PC-3 (cell line): ENCODE data around the gene ARRDC5. TPM values are rescaled to one million over a fixed set of nuclear protein-coding genes. Genes with fewer than 3 reads are reported as not detected.

ENCODE experiments used
- ATAC-seq: fragments of 200-7000 bp; cut with Tn5 transposase; 2 replicates; pipeline ENCODE4 v1.9.1; 2020; ENCODE audit warnings: mild to moderate bottlenecking, moderate library complexity
- BruUV-seq: library from RNA; stranded (reverse); fragments of 400-500 nt; replicated peaks from 2 replicates; lab custom pipeline; 2021; lab: Mats Ljungman, UMichigan
- CTCF ChIA-PET: fragments of 300-600 bp; sonication (Branson Sonifier 250); formaldehyde crosslinking; loops from one replicate; lab custom pipeline; 2022; ENCODE audit warnings: antibody characterized with exemption; lab: Charles Lee
- POLR2A ChIA-PET: fragments of 300-600 bp; sonication (Branson Sonifier 250); formaldehyde crosslinking; loops from one replicate; lab custom pipeline; 2022; ENCODE audit warnings: antibody characterized with exemption; ENCODE audit not compliant: unreplicated experiment; lab: Charles Lee
- DNase-seq: peaks from one replicate; pipeline ENCODE4 v3.0.0-alpha.2; 2015
- H2AFZ ChIP-seq: fragments of 300-600 bp; sonication (generic); 2 replicates; pipeline ENCODE4 v1.6.0; 2016; ENCODE audit warnings: antibody characterized with exemption, low read length
- H3F3A ChIP-seq: fragments of 300-600 bp; sonication (generic); one replicate; pipeline ENCODE4 v1.6.0; 2017; ENCODE audit warnings: antibody characterized with exemption, low read length, control low read depth, mild to moderate bottlenecking; ENCODE audit not compliant: unreplicated experiment
- H3K27ac ChIP-seq: fragments of 300-600 bp; sonication (generic); 2 replicates; pipeline ENCODE4 v1.5.1; 2016; ENCODE audit warnings: mild to moderate bottlenecking, low read length
- H3K27me3 ChIP-seq: fragments of 300-600 bp; sonication (generic); 2 replicates; pipeline ENCODE4 v1.6.1; 2016; ENCODE audit warnings: low read length, mixed read lengths
- H3K36me3 ChIP-seq: fragments of 300-600 bp; sonication (generic); 2 replicates; pipeline ENCODE4 v1.6.1; 2016; ENCODE audit warnings: low read depth, mixed run types, low read length, mixed read lengths
- H3K4me1 ChIP-seq: fragments of 300-600 bp; sonication (generic); 2 replicates; pipeline ENCODE4 v1.5.1; 2016; ENCODE audit warnings: low read length; ENCODE audit not compliant: insufficient read depth
- H3K4me2 ChIP-seq: fragments of 300-600 bp; sonication (generic); 2 replicates; pipeline ENCODE4 v1.6.0; 2016; ENCODE audit warnings: low read length
- H3K4me3 ChIP-seq: fragments of 300-600 bp; sonication (generic); 2 replicates; pipeline ENCODE4 v1.5.1; 2016; ENCODE audit warnings: mild to moderate bottlenecking, low read length, mixed read lengths
- H3K79me2 ChIP-seq: fragments of 300-600 bp; sonication (generic); 2 replicates; pipeline ENCODE4 v1.6.1; 2017; ENCODE audit warnings: low read length, mixed read lengths
- H3K9ac ChIP-seq: fragments of 300-600 bp; sonication (generic); 2 replicates; pipeline ENCODE4 v1.6.0; 2016; ENCODE audit warnings: mild to moderate bottlenecking, low read length
- H3K9me2 ChIP-seq: fragments of 300-600 bp; sonication (generic); replicated peaks from 2 replicates; pipeline ENCODE4 v1.6.1; 2016; ENCODE audit warnings: mixed run types, low read length, mixed read lengths
- H3K9me3 ChIP-seq: fragments of 300-600 bp; sonication (generic); 2 replicates; pipeline ENCODE4 v1.6.1; 2016; ENCODE audit warnings: low read length, mixed read lengths
- H4K20me1 ChIP-seq: fragments of 300-600 bp; sonication (generic); 2 replicates; pipeline ENCODE4 v1.6.1; 2016; ENCODE audit warnings: low read length, mixed read lengths
- EZH2 ChIP-seq: fragments of 300-600 bp; sonication (generic); IDR thresholded peaks from one replicate; pipeline ENCODE4 v1.6.1; 2017; ENCODE audit warnings: antibody characterized with exemption, mild to moderate bottlenecking, low read length; ENCODE audit not compliant: unreplicated experiment
- EZH2phosphoT487 ChIP-seq: fragments of 300-600 bp; sonication (generic); IDR thresholded peaks from 2 replicates; pipeline ENCODE4 v1.6.1; 2018; ENCODE audit warnings: mild to moderate bottlenecking, antibody characterized with exemption, low read length, borderline replicate concordance
- intact Hi-C: fragments of 100-400 bp; cut with micrococcal nuclease; formaldehyde crosslinking; loops from 2 replicates; pipeline ENCODE4 v1.9.0; 2023
- total RNA-seq: library from RNA; depleted of rRNA; stranded (reverse); fragments of >200 nt; gene quantifications from 2 replicates; pipeline ENCODE4 v1.2.3, GENCODE V29; 2014
- TF ChIP-seq, protein P1 (sequence below): fragments of 300-600 bp; sonication (generic); conservative IDR thresholded peaks from 2 replicates; pipeline ENCODE4 v1.5.1; 2017; ENCODE audit warnings: antibody characterized with exemption, low read depth, mild to moderate bottlenecking, low read length

Gene ARRDC5
- total RNA-seq, 1 experiment from 2014 or later, result not detected

DNA sequence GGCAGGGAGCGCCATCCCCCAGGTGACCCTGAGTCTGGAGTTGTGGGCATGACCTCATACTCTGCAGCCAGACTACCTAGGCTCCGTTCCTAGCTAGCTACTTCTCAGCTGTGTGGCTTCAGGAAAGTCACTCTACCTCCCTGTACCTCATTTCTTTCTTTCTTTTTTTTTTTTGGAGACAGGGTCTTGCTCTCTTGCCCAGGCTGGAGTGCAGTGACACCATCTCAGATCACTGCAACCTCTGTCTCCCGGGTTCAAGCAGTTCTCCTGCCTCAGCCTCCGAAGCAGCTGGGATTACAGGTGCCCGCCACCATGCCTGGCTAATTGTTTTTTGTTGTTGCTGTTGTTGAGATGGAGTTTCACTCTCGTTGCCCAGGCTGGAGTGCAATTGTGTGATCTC is 50.2 kb downstream of the ARRDC5 start:
- TF ChIP-seq, protein P1, sequence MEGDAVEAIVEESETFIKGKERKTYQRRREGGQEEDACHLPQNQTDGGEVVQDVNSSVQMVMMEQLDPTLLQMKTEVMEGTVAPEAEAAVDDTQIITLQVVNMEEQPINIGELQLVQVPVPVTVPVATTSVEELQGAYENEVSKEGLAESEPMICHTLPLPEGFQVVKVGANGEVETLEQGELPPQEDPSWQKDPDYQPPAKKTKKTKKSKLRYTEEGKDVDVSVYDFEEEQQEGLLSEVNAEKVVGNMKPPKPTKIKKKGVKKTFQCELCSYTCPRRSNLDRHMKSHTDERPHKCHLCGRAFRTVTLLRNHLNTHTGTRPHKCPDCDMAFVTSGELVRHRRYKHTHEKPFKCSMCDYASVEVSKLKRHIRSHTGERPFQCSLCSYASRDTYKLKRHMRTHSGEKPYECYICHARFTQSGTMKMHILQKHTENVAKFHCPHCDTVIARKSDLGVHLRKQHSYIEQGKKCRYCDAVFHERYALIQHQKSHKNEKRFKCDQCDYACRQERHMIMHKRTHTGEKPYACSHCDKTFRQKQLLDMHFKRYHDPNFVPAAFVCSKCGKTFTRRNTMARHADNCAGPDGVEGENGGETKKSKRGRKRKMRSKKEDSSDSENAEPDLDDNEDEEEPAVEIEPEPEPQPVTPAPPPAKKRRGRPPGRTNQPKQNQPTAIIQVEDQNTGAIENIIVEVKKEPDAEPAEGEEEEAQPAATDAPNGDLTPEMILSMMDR, result no peak
- TF ChIP-seq EZH2 (no peak), EZH2phosphoT487 (no peak)
- POLR2A ChIA-PET, result no interaction called here
- BruUV-seq, result no TSS peak

DNA sequence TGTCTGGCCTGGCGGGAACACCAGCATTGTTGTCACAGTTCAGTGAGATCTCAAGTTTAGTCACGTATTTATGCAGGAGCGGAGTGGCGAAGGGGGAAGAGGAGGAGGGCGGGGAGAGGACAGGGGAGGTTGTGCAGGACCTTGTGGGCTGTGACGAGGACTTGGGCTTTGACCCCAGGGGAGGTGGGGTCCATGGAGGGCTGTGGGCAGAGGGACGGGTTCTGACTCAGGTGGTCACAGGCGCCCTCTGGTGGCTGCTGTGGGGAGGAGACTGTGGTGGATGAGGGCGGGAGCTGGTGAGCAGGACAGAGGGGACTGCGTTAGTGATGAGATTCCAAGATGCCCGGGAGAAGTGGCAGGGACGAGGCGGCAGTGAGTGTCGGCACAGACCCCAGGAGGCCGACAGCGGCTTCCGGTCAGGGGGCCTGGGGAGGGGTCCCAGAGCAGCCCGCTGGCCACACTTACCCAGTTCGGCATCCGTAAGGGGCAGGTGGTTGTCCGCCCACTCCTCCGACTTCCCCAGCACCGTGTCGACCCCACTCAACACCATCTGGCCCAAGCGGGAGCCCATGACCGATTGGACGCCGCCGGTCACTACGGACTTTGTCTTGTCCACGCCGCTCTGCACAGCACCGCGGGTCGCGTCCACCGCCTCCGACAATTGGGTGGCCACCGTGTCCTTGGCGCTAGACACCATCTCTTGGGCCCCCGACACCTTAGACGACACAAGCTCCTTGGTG is 51.0 kb downstream of the ARRDC5 start:
- Histone ChIP-seq H2AFZ (no peak overlapping the region), H3K4me3 (no peak overlapping the region), H3K36me3 (peaks cover 33% of the 10 kb centered on the region), H3K79me2 (no peaks in the 10 kb centered on the region), H3K9me3 (no peaks in the 10 kb centered on the region), H3K27me3 (no peaks in the 10 kb centered on the region), H3F3A (no peaks in the 10 kb centered on the region), H3K4me1 (no peaks in the 10 kb centered on the region), H3K9ac (no peak overlapping the region), H3K27ac (no peak overlapping the region), H4K20me1 (no peaks in the 10 kb centered on the region), H3K4me2 (no peak overlapping the region), H3K9me2 (no peaks in the 10 kb centered on the region)
- CTCF ChIA-PET, result interaction anchor here (0.5 to 2.3 kb wide), 5 partner anchors 17 to 60 kb away, joined by 3 to 31 read pairs (median 4); partner anchors contain the start of gene FEM1A
- ATAC-seq, result peak; percentile 90
- intact Hi-C loops, result loop anchor here (1.0 kb wide), 1 partner anchor 42 kb away; no protein-coding TSS in a partner anchor
- POLR2A ChIA-PET, result no interaction called here
- no TSS peak for BruUV-seq
- TF ChIP-seq EZH2 (no peak), EZH2phosphoT487 (no peak)
- TF ChIP-seq, protein P1, result peak; percentile 95
- peak; percentile 67 for DNase-seq

More for the DNA sequence above, 50.2 kb downstream of the ARRDC5 start:
- H3K9me2 ChIP-seq, result no peaks in the 10 kb centered on the region
- H3K9me3 ChIP-seq, result no peaks in the 10 kb centered on the region
- H3K79me2 ChIP-seq, result no peaks in the 10 kb centered on the region
- ATAC-seq, result no peak
- no peak overlapping the region for H3K4me2 ChIP-seq
- H3K36me3 ChIP-seq, result peaks cover 40% of the 10 kb centered on the region
- H3K4me3 ChIP-seq, result no peak overlapping the region
- H4K20me1 ChIP-seq, result no peaks in the 10 kb centered on the region
- no peak overlapping the region for H2AFZ ChIP-seq
- no peaks in the 10 kb centered on the region for H3K27me3 ChIP-seq
- no peak overlapping the region for H3K27ac ChIP-seq
- H3K4me1 ChIP-seq, result no peaks in the 10 kb centered on the region
- intact Hi-C loops, result no loop called here
- H3K9ac ChIP-seq, result no peak overlapping the region
- DNase-seq, result no peak
- CTCF ChIA-PET, result interaction anchor here (2.3 kb wide), 1 partner anchor 42 kb away, joined by 31 read pairs; no protein-coding TSS in a partner anchor
- no peaks in the 10 kb centered on the region for H3F3A ChIP-seq

DNA sequence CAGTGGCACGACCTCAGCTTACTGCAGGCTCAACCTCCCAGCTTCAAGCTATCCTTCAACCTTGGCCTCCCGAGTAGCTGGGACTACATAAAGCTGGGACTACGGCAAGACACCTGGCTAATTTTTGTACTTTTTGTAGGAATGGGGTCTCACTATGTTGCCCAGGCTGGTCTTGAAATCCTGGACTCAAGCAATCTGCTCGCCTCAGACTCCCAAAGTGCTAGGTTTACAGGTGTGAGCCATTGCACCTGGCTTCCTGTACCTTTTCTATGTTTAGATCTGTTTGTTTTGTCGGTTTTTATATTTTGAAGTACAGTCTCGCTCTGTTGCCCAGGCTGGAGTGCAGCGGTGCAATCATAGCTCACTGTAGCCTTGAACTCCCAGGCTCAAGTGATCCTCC is 53.7 kb downstream of the ARRDC5 start:
- Histone ChIP-seq H2AFZ (no peak overlapping the region), H3K9me2 (no peaks in the 10 kb centered on the region), H3K79me2 (no peaks in the 10 kb centered on the region), H4K20me1 (no peaks in the 10 kb centered on the region), H3K9me3 (no peaks in the 10 kb centered on the region), H3K9ac (no peak overlapping the region), H3K4me3 (no peak overlapping the region), H3K4me1 (no peaks in the 10 kb centered on the region), H3F3A (no peaks in the 10 kb centered on the region), H3K27me3 (no peaks in the 10 kb centered on the region), H3K27ac (no peak overlapping the region), H3K36me3 (peaks cover 27% of the 10 kb centered on the region), H3K4me2 (no peak overlapping the region)
- TF ChIP-seq EZH2, result no peak
- TF ChIP-seq EZH2phosphoT487, result no peak
- TF ChIP-seq, protein P1, result no peak
- no TSS peak for BruUV-seq
- DNase-seq, result no peak
- no peak for ATAC-seq
- POLR2A ChIA-PET, result interaction anchor here (0.6 kb wide), 1 partner anchor 28 kb away, joined by 4 read pairs; no protein-coding TSS in a partner anchor
- intact Hi-C loops, result no loop called here
- CTCF ChIA-PET, result no interaction called here
